GM04504 (cell line): ENCODE data around the gene RIT2.
"Not testable (repeated sequence)": the region's sequence is repeated elsewhere in the genome, so short reads cannot be mapped to it uniquely, and the experiment has no call there.

Experiments used
- DNase-seq: peaks from one replicate; pipeline ENCODE4 v3.0.0-alpha.2; 2012; ENCODE audit warnings: low read depth

Gene RIT2

DNA sequence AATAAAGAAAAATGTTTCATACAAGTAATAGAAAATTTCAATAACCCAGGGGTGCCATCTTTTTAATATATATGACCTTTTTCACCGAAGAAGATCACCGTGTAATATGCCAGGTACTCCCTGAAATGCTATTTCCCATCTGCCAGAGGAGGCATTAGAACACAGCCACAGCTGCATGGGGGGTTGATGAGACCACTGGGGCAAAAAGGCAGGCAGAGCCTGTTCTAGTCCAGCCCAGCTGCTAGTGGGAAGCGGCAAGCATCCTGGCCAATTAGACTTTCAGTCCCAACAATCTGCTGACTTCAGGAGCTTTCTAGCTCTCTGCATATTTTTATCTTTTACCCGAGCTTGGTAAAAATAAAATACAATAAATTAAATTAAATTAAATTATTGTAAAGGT, 362.6 kb downstream of the RIT2 start:
- no peak for DNase-seq

DNA sequence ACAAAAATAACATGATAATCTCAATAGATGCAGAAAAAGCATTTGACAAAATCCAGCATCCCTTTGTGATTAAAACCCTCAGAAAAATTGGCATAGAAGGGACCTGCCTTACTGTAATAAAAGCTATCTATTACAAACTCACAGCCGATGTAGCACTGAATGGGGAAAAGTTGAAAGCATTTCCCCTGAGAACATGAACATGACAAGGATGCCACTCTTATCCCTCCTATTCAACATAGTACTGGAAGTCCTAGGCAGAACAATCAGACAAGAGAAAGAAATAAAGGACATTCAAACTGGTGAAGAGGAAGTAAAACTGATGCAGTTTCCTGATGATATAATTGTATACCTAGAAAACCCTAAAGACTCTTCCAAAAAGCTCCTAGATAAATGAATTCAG, 368.7 kb downstream of the RIT2 start:
- no peak for DNase-seq

DNA sequence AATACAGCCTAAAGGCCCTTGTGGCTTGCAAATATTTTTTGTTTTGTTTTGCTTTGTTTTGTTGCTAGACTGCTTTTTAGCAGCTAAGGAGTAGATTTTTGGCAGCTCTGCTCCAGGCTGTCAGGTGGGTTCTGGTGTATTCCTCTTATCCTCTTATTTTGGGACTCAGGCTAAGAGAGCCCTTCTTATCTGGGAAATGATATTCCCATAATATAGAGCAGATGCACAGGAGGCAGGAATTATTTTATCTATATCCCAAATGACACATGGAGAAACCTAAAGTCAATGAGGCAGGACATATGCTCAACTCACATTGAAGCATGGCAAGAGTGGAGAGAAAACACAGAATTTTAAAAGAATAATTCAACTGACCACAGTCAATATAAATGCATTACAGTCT, 369.6 kb downstream of the RIT2 start:
- no peak for DNase-seq

DNA sequence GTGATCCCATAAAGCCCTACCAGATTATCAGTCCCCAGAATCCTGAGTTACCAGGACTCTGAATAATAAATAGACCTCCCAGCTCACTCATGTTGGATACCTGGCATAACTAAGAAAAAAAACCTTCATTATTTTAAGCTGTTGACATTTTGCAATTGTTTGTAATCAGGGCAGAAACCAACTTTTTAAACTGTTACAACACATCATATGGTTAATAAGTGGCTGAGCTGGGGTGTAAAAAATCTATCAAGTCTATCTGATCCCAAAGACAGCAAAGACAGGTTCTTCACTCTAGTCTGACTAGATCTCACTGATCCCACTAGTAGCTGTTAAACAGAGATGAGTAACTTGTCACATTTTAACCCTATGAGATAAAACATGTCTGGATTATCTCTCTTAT, 370.3 kb downstream of the RIT2 start:
- DNase-seq, result no peak

DNA sequence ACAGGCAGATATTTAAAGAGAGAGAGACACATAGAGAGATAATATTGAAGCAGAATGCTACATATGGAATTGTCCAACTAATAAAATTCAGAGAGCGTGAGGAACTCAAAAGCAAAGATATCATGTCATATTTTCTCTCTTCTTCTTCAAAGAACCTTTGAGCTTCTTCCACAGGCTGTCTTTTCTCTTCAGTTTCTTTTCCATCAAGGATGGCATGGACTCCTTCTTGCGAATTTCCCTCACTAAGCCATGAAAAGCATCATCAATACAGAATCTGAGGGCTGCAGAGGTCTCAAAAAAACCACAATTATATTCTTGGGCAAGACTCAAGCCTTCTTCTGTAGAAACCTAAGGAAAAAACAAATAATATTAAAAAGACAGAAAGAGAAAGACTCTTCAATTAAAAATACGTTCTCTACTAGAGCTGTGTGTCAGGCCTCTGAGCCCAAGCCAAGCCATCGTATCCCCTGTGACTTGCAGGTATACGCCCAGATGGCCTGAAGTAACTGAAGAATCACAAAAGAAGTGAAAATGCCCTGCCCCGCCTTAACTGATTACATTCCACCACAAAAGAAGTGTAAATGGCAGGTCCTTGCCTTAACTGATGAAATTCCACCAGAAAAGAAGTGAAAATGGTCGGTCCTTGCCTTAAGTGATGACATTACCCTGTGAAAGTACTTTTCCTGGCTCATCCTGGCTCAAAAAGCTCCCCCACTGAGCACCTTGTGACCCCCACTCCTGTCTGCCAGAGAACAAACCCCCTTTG, 371.9 kb downstream of the RIT2 start:
- no peak for DNase-seq

DNA sequence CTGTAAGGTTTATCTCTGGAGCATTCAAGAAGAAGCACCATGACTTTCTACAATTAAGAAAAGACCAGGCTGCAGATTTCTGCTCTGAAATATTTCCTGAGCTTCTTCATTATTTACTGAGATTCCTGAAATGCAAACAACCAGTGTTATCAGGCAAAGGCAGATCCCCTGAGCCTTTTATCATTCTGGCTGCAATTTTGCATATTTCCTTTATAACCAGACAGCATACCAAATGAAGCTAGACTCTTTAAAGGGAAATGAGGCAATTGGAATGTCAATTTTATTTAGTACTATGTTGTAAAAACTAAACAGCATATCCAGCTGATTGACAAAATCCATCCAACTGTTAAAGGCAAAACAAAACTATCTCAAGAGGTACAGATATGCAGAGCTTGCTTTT, 372.5 kb downstream of the RIT2 start:
- no peak for DNase-seq

DNA sequence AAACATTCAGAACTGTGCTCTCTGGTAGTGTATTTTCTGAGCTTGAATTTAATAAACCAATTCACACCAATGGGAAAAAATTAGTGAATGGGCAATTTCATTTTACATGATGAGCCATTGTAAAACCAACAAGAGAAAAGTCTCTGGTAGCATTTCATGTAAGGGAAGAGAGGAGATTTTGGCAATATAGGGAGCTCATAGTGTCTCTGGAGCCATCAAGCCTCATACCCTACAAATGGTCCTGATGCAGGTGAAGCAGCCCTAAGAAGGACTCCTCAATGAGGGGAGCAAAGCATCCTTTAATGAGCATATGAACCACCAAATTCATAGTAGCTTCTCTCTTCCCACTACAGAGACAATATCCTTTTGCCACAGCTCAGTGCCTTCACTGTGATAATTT, 373.0 kb downstream of the RIT2 start:
- DNase-seq, result no peak

DNA sequence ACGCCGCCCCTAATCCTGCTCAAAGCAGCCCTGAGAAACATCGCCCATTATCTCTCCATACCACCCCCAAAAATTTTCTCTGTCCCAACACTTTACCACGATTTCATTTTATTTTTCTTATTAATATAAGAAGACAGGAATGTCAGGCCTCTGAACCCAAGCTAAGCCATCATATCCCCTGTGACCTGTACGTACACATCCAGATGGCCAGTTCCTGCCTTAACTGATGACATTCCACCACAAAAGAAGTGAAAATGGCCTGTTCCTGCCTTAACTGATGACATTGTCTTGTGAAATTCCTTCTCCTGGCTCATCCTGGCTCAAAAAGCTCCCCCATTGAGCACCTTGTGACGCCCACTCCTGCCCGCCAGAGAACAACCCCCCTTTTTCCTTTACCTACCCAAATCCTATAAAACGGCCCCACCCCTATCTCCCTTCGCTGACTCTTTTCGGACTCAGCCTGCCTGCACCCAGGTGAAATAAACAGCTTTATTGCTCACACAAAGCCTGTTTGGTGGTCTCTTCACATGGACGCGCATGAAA, 373.6 kb downstream of the RIT2 start:
- not testable (repeated sequence) for DNase-seq

DNA sequence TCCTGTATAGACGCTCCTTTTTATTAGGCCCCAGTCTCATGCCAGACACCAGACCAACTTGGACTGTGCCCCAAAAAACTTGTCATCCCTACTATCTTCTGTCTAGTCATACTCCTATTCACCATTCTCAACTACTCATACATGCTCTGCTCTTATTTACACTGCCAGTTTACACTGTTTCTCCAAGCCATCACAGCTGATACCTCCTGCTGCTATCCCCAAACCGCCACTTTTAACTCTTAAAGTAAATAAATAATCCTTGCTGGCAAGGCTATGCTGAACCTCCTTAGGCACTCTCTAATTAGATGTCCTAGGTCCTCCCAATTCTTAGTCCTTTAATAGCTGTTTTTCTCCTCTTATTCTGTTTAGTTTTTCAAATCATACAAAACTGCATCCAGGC, 374.2 kb downstream of the RIT2 start:
- not testable (repeated sequence) for DNase-seq

DNA sequence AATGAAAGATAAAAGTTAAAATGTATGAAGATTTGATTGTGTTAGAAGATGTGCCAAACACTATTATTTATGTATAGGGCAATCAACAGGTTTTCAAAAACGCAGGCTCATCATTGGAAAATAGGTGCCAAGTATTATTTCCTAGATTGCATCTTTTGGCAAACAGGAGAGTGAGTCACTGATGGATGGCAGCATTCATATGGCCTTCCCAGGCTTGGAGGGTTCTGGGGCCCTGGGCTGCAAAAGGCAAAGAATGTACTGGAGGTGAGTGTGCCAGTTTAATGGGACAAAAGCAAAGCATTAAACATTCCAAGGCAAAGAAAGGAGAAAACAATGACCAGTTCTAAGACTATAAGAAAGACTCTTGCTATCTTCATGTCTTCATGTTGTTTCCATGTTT, 379.4 kb downstream of the RIT2 start:
- no peak for DNase-seq

DNA sequence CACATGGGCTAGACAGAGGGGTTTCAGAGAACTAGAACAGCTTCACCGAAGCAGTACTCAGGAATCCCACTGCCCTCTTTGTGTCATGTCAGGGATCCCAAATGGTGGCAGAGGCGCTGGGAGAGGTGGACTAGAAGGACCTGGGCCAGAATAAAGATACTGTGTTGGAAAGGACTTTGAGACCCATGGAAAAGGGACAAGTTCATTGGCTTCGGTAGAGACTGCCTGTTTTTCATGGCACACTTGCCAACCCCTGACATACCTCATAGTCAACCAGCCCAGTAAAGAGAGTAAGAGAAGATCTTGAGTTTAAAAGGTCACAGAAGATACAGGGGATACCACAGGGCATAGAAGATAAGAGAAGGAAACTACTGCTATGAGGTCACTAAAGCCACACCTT, 381.0 kb downstream of the RIT2 start:
- DNase-seq, result no peak

DNA sequence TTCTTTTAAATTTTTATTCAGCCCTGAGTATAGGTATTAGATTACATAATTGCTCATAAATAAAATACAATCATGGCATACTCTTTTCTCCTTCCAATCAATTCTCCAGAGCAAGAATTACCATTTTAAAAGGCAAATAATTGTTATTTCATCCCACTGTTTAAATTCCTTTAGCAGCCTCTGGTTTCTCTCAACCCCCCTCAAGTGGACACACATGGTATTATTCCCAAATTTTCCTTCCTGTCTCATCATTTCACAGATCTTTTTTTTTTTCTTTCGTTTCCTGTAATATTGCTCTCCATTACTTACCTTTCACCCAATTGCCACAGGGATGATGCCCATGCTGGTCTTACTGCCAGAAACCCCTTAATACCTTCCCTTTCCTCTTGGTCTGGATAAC, 385.2 kb downstream of the RIT2 start:
- no peak for DNase-seq

DNA sequence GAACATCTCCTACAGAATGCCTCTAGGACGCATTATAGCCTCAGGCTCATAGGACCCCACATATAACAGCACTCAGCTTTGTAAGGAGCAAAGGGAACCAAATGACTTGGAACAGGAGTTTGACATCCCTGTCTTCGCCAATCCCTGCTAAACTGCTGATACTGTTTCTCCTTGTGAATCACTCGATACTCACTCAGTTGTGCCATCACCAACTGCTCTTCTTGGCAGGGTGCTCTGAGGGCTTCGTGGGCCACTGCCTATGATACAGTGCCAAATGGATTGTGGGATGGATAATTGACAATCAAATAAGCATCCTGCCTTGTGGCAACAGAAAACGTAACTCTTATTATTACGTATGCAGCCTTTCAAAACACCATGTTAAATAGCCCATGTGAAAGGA, 396.3 kb downstream of the RIT2 start:
- DNase-seq, result no peak

DNA sequence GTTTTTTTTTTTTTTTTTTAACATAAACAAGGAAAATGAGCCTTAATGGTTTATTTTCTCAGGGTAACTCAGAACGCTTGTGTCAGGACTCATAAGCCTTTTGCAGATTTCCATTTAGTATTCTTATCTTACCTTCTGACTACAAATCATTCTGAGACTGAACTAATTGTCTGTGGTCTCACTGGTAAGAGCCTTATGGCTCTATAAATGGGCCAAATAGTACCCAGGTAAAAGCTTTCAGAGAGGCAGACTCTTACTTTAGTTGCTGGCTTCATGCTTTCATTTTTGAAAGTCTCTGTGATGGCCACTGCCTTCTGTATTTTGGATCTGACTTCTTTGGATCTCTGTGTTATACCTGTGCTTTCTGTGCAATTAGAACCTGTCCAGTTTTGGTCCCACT, 403.4 kb downstream of the RIT2 start:
- no peak for DNase-seq

DNA sequence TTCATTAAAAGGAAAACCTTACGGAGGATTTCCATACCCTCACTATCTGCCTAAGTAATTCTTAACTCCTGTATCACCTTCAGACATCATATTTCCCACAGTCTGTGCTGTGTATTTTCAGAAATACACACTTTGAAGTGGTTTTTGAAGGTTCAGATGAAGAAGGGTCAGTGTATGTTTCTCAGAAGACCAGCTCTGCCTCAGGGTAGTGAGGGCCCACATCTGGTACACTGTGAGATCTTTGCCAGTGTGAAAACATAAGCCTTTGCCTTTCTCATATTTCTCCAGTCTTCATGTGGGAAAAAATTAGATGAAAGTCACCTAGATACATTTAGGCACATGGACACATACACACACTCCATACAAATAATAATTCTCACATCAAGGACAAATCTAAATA, 408.4 kb downstream of the RIT2 start:
- DNase-seq, result no peak

DNA sequence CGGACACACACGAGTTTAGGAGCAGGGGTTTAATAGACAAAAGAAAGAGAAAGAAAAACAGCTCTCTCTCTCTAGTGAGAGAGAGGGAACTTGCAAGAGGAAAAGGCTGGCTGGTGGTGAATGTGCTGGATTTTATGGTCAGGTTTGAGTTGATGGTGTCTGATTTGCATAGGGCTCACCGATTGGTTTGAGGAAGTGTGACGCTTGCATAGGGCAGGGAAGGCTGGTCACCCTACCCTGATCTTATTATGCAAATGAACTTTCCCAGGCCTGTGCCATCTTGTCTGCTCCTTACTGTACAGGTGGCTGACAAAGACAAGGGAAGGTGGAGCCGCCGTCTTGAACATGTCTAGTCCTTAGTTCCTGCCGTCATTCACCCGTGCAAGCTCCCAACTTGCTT, 408.9 kb downstream of the RIT2 start:
- no peak for DNase-seq

DNA sequence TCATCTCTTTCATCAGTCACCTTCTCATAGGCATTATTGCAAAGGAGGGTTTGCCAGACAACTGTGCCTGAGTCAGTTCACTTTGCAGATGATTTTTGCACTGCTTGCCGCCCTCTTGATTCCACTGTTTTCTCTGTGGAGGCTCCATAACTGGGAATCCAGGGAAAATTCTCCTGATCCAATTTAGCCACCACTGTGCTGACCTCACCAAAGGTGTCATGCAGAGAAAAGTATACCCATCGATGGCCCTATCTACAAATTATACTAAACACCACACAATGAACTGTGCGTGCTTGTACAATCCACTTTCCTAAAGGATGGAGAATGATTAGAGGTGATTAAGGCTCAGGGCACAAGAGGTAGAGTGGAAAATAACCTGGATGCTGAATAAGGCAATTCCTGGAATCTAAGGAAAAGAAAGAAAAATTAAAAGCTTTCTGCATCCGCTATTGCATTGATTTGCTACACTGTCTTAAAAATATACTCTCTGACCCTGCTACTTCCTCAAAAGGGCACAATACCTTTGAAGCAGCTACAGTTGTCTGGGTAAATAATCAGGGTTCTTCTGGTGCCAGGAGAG, 409.4 kb downstream of the RIT2 start:
- no peak for DNase-seq
